Choroid plexus epithelial cell (primary cell): Measurements from ENCODE around the gene RTN4RL1.

Experiments used
- DNase-seq: peaks from one replicate; pipeline ENCODE4 v3.0.0-alpha.2; 2010; ENCODE audit warnings: low read depth
- H3K4me3 ChIP-seq: 2 replicates; pipeline ENCODE4 v1.5.1; 2011; ENCODE audit warnings: low read depth, mild to moderate bottlenecking, control low read depth, low read length, moderate library complexity
- CTCF ChIP-seq: conservative IDR thresholded peaks from 2 replicates; pipeline ENCODE4 v1.5.1; 2011; ENCODE audit warnings: low read depth, mild to moderate bottlenecking, control low read depth, inconsistent platforms, low read length, moderate library complexity

Gene RTN4RL1

DNA sequence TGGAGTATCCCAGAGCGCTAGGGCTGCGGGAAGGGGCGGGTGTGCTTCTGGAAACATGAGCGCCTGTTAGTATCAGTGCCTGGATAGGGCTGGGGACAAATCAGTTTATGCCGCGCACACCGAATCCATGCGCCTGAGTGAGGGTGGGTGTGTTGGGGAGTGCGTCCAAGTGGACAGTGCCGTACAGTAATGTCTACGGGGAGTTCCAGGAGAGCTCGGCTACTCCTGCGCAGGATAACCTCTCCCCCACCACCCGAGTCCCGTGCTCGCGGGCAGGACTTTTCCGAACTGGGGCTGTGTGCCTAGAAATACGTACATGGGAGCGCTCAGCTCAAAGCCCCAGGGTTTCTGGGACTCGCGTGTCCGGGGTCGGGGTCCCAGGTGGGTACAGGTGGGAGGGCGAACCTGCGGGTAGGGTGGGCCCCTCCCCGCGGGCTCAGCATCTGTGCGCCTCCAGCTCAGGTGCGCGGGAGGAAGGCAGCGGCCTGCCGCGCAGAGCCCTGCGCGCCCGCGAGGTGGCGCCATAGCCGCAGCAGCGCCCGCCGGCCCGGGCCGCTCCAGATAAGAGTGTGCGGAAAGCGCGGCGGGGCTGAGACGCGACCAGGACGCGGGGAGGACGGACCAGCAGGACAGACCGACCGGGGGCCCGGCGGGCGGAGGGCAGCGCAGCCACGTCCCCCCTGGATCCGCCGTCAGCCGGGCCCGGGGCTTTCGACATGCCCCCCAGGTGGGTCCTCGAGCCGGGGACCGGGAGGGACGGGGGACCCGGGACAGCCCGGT, 29.6 kb upstream of the RTN4RL1 start, which contains the start of gene HIC1:
Gene HIC1, plus strand, starts transcription at position 592 of the 780 bp plus-strand sequence. CDS start 1,588 bp downstream, outside the sequence.
- TF ChIP-seq CTCF = peak; percentile 53
- H3K4me3 ChIP-seq = peak within 1 kb of the TSS; percentile 79
- DNase-seq = peak; percentile 82

DNA sequence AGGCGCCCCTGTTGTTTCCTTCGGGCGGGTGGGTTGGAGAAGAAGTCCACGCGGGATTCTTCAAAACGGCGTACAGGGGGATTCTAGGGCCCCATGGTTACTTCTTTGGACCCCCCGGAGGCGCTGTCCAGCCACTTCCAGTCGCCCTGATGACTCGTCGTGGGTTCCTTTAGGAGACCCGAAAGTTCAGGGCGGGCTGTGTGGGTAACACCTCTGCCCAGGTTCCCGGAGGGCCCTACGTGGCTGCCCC, 29.1 kb upstream of the RTN4RL1 start:
- no peak for DNase-seq
- TF ChIP-seq CTCF = no peak
- peak overlapping the region; percentile 79 for H3K4me3 ChIP-seq

DNA sequence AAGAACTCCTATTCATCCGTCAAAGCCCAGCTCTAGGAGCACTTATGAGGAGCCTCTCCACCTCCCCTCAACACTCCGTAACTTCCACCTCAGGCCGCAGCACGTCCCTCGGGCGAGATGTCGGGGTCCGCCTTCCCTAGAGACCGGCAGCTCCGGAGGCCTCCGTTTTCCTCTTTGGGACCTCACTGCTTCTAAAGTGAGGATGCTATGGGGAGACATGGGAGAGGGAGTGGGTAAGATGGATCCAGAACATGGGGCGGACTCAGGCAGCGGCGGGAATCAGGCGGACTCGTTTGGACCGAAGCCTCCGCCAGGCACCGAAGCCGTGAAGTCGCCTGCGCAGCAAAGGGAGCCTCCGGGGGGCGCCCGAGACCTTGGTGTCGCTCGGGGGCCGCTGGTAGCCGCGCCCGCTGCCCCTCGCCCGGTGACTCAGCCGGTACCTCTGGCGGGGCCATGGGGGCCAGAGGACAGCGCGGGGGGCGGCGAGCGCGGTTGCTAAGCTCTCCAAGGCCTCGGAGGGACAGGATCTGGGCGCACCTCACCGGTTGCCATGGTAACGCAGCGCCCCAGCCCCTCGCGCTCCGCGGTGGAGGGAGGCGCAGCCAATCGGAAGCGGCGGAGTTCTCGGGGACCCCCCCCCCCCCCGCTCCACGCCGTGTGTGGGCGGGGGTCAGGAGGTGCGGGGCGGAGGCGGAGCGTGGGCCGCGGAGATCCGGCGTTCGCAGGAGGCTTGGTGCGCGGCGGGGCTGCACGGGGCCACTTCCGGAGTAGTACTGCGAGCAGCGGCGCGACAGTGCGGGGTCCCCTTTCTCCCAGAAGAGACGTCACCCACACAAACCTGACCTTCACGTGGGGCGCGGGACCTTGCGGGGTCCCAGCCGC, 28.5 kb upstream of the RTN4RL1 start:
- TF ChIP-seq CTCF = peak; percentile 54
- H3K4me3 ChIP-seq = peak overlapping the region; percentile 79
- DNase-seq = peak; percentile 78

DNA sequence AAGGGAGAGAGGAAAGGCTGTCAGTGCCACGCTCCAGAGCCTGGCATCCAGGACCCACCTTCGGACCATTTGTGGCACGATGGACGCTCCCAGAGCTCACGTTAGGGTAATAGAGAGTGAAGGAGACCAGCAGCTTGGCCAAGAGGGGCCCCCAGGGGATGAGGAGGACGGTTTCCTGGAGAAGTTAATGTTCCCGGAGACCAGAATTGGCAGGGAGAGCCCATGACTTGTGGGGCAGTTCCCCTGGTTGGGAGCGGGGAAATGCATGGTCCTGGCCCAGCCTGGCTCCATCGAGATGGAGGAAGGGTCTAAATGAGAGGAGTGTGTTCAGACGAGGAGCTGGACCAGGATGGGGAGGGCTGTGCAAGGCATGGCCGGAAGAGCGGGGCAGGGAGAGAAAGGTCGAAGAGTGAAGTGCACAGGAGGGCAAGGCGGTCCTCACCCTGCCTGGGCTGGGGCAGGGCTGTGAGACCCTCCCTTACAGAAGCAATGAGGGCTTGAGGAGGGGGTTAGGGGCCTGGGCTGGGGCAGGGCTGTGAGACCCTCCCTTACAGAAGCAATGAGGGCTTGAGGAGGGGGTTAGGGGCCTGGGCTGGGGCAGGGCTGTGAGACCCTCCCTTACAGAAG, 26.9 kb upstream of the RTN4RL1 start:
- TF ChIP-seq CTCF = no peak
- no peak for DNase-seq

DNA sequence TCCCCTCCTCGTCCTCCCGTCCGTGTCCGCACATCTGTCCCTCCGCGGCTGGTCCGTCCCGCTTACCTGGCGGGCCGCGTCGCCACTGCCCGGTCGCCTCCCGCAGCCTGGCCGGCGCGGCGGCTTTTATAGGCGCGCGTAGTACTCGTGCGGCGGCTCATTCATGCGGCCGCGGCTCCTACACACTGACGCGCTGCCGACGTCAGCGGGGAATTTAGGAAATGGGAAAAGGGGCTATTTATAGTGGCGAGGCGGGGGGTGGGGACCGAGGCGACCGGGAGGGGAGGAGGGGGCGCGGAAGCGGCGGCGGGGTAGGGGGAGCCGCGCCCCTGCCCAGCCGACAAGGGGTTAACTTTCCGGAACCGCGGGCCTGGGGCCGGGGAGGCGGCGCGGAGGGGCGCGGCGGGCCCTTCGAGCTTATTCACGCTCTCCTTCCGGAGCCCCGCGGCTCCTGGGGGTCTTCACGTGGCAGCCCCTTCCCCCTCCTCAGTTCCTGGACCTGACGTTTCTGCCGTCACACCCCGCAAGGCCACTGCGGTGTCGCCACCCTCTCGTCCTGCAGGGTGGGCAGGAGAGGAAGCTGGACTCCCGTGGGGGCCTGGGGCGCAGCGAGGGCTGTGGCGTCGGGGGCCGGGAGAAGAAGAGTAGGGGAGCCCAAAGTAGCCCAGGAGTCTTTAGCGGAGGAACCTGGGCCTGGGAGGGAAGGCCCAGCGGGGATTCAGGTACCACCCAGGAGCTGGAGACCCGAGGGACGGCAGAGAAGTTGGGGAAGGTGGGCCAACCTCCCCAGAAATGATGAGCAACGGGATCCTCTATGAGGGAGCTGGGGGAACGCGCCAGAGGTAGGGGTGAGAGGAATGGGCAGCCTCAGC, 26.2 kb upstream of the RTN4RL1 start:
- TF ChIP-seq CTCF = no peak
- peak overlapping the region; percentile 60 for H3K4me3 ChIP-seq

More for the DNA sequence above, 26.9 kb upstream of the RTN4RL1 start:
- H3K4me3 ChIP-seq = no peak overlapping the region

GRCh38 chr17:2050300-2051060, 25.3 kb upstream of the RTN4RL1 start:
- DNase-seq = peak; percentile 78
- H3K4me3 ChIP-seq = peak overlapping the region; percentile 60
- TF ChIP-seq CTCF = no peak

More for the DNA sequence above, 26.2 kb upstream of the RTN4RL1 start:
- peak; percentile 50 for DNase-seq
